ENCODE measurements around the gene SLC6A3. TPM values are rescaled to one million over a fixed set of nuclear protein-coding genes. Genes with fewer than 3 reads are reported as not detected.

SLC6A3 gene
- total RNA-seq, 1 donor from 2014 or later: not detected

DNA sequence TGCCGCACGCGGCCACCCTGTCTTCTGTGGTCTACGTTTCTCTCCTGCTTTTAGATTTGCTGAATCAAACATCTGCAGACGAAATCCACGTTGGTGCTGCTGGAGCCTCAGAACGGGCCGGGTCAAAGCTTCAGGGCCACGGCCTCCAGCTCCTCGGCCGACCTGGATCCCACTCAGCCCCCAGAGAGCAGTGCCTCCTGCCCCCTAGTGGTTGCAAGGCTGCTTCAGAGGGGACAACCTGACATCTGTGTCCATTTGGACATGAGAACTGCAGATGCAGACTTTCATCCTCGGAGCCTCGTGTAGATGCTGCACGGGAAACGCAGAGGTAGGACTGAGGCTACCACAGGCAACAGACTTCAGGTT, 23.0 kb upstream of the SLC6A3 start:
- no peak for DNase-seq (ENCODE audit: low read depth)
- peak; percentile 72 for TF ChIP-seq CTCF (conservative IDR thresholded peaks at IDR 0.05; ENCODE audit: low read depth, low read length)
- H3K4me3 ChIP-seq (ENCODE audit: low read depth, low read length): no peak overlapping the region

DNA sequence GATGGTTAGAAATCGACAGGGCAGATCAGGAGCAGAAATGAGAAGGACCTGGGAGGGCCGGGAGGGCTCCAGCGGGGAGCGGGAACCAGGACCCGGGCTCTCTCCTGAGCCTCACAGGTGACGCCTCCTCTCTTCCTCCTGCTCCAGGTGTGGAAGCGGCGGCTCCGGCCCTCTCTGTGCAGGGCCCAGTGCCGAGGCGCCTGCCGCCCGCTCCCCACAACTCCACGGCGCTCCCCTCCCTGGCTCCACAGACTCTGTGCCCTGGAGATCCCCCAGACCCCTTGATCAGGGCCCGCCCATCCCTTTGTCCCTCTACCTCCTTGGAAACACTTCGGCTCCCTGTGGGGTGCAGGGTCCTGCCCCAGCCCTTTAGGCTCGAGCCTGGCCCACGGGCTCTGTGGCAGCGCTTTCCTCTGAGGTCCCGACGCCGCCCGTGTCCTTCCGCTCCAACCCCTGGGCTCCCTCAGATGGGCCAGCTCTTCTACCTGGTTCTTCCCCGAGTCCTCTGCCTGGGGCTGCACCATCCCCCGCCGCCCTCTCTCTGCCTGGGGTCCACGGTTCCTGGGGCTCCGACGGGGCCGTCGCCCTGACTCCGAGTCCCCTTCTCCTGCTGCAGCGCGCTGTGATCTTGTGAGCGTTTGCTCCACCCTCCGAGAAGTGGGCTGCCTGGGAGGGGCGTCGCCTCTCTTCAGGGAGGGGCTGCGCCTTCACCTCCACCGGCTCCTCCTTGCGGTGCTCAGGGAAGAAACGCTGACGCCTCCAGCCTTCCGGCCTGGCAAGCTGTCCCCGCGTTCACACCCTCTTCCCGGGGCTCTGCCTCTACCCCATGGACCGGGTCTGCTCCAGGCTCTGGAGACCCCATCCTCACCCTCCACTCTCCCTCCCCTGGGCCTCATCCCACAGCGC, 22.4 kb upstream of the SLC6A3 start:
- TF ChIP-seq CTCF (conservative IDR thresholded peaks at IDR 0.05; ENCODE audit: low read depth, low read length): no peak
- no peak overlapping the region for H3K4me3 ChIP-seq (ENCODE audit: low read depth, low read length)
- DNase-seq (ENCODE audit: low read depth): no peak

- no peak for DNase-seq (ENCODE audit: low read depth)
- H3K4me3 ChIP-seq (ENCODE audit: low read depth, low read length): no peak overlapping the region
- no peak for TF ChIP-seq CTCF (conservative IDR thresholded peaks at IDR 0.05; ENCODE audit: low read depth, low read length)
Measured at GRCh38 chr5:1466631-1467265, 21.5 kb upstream of the SLC6A3 start.

DNA sequence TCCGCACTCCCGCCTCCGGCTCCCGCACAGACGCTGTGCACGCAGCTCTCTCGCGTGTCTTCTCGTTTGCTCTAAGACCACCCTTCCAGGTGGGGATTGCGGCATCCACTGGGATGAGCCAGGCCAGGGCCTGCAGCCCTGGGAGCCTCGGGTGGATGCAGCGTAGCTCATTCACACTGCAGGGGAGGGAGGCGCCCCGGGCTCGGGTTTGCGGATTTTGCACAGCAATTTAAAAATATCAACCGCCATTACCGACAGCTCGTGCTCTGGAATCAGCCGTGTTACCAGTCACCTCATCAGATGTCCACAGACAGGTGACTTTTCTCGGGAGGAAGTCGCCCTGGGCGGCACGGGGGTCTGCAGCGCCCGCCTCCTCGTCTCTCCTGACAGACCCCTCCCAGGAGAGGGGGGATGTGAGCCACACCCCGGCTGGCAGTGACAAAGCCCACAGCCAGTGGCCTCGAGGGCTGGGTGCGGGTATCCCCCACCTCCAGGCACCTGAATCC, 20.8 kb upstream of the SLC6A3 start:
- DNase-seq (ENCODE audit: low read depth): no peak
- H3K4me3 ChIP-seq (ENCODE audit: low read depth, low read length): no peak overlapping the region
- TF ChIP-seq CTCF (conservative IDR thresholded peaks at IDR 0.05; ENCODE audit: low read depth, low read length): no peak

DNA sequence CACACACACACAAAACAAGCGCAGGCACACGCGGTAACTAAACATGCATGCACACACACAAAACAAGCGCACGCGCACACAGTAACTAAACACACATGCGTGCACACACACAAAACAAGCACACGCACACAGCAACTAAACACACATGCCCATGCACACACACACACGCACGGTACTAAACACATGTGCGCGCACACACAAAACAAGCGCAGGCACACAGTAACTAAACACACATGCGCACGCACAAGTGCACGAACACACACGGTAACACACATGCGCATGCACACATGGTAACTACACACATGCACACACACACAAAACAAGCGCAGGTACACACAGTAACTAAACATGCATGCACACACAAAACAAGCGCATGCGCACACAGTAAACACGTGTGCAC, 19.9 kb upstream of the SLC6A3 start:
- H3K4me3 ChIP-seq (ENCODE audit: low read depth, low read length): no peak overlapping the region
- TF ChIP-seq CTCF (conservative IDR thresholded peaks at IDR 0.05; ENCODE audit: low read depth, low read length): no peak
- no peak for DNase-seq (ENCODE audit: low read depth)

DNA sequence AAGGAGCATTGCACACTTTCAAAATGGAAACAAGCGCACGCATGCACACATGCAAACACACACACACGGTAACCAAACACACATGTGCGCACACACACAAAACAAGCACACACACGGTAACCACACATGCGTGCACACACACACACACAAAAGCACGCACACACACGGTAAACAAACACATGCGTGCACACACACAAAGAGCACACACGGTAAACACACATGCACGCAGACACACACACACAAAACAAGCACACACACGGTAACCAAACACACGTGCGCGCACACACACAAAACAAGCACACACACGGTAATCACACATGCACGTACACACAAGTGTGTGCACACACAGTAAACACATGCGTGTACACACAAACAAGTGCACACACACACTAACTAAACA, 19.3 kb upstream of the SLC6A3 start:
- no peak for DNase-seq (ENCODE audit: low read depth)
- TF ChIP-seq CTCF (conservative IDR thresholded peaks at IDR 0.05; ENCODE audit: low read depth, low read length): no peak
- no peak overlapping the region for H3K4me3 ChIP-seq (ENCODE audit: low read depth, low read length)
